ENCODE measurements around the gene SLC8B1.

- TF ChIP-seq CTCF (IDR thresholded peaks at IDR 0.05) (no peak), EP300 (IDR thresholded peaks at IDR 0.05; ENCODE audit: low read depth) (no peak)
Measured at GRCh38 chr12:113290506-113290905, 44.4 kb downstream of the SLC8B1 start.
